Endothelial cell of umbilical vein (primary cell): ENCODE results near the gene EVX2. TPM values are rescaled to one million over a fixed set of nuclear protein-coding genes. Genes with fewer than 3 reads are reported as not detected.
A peak's percentile ranks its signal among the peaks of the same experiment; 100 is the strongest.

Experiments used
- BruUV-seq: library from RNA; stranded (reverse); fragments of 400-500 nt; replicated peaks from 2 replicates; lab custom pipeline; 2021; lab: Mats Ljungman, UMichigan
- CTCF ChIA-PET: fragments of 300-600, 350-600 bp; sonication (Branson Sonifier 250); formaldehyde crosslinking; loops from one replicate; lab custom pipeline; 2021; ENCODE audit warnings: antibody characterized with exemption, inconsistent platforms; lab: Charles Lee
- POLR2A ChIA-PET: fragments of 300-600, 350-600 bp; sonication (Branson Sonifier 250); formaldehyde crosslinking; loops from one replicate; lab custom pipeline; 2021; ENCODE audit warnings: antibody characterized with exemption, inconsistent platforms; lab: Charles Lee
- DNase-seq: peaks from one replicate; pipeline ENCODE4 v3.0.0-alpha.2; 2011; ENCODE audit warnings: low read depth, low spot score
- FAIRE-seq: peaks from 2 replicates; lab custom pipeline; 2011; peaks lifted over from hg19 to GRCh38; lab: Jason Lieb, UNC
- H2AFZ ChIP-seq: 2 replicates; pipeline ENCODE4 v1.6.0; 2012; ENCODE audit warnings: low read depth, low read length, control low read depth, inconsistent platforms
- H3K27ac ChIP-seq: 2 replicates; pipeline ENCODE4 v1.5.1; 2011; ENCODE audit warnings: low read depth, mild to moderate bottlenecking, control low read depth, low read length, moderate library complexity; ENCODE audit not compliant: insufficient read depth
- H3K27me3 ChIP-seq, 2 experiments: 2 replicates each; pipeline versions ENCODE4 v1.6.0 to v1.6.1; 2011; ENCODE audit warnings: low read length in 2 of 2, mixed read lengths in 1 of 2; ENCODE audit not compliant: control insufficient read depth in 2 of 2, insufficient read depth in 2 of 2
- H3K36me3 ChIP-seq, 2 experiments: 2 replicates in 1 of 2; 3 replicates in 1 of 2; pipeline ENCODE4 v1.5.1; 2011; ENCODE audit warnings: low read length in 2 of 2, mild to moderate bottlenecking in 1 of 2, moderate library complexity in 1 of 2; ENCODE audit not compliant: control insufficient read depth in 2 of 2, insufficient read depth in 2 of 2; ENCODE audit errors: extremely low read depth in 1 of 2
- H3K4me1 ChIP-seq: 3 replicates; pipeline ENCODE4 v1.5.1; 2011; ENCODE audit warnings: mild to moderate bottlenecking, low read length; ENCODE audit not compliant: control insufficient read depth, insufficient read depth; ENCODE audit errors: extremely low read depth
- H3K4me2 ChIP-seq: 2 replicates; pipeline ENCODE4 v1.6.1; 2011; ENCODE audit warnings: low read length, control low read depth, mixed read lengths; ENCODE audit not compliant: insufficient read depth
- H3K4me3 ChIP-seq, 3 experiments: fragments of 200-600 bp in 1 of 3; sonication (generic), shearing (Covaris generic) in 1 of 3; replicated peaks in 1 of 3; 2 replicates each; pipeline ENCODE4 v1.5.1; 2011 to 2016; ENCODE audit warnings: control low read depth in 3 of 3, low read length in 3 of 3, mild to moderate bottlenecking in 2 of 3, inconsistent platforms in 1 of 3, low read depth in 1 of 3, moderate library complexity in 1 of 3; ENCODE audit not compliant: insufficient read depth in 1 of 3
- H3K79me2 ChIP-seq: 2 replicates; pipeline ENCODE4 v1.6.0; 2012; ENCODE audit warnings: low read length, inconsistent platforms; ENCODE audit not compliant: control insufficient read depth, insufficient read depth
- H3K9ac ChIP-seq: replicated peaks from 2 replicates; pipeline ENCODE3; 2011; ENCODE audit warnings: low read length, control low read depth; ENCODE audit not compliant: insufficient read depth; ENCODE audit errors: extremely low read depth
- H3K9me1 ChIP-seq: replicated peaks from 3 replicates; pipeline ENCODE4 v1.6.0; 2011; ENCODE audit warnings: mild to moderate bottlenecking, low read length; ENCODE audit not compliant: control insufficient read depth, insufficient read depth; ENCODE audit errors: extremely low read depth
- H3K9me3 ChIP-seq: replicated peaks from 2 replicates; pipeline ENCODE4 v1.5.1; 2012; ENCODE audit warnings: low read length, inconsistent platforms; ENCODE audit not compliant: control insufficient read depth, insufficient read depth
- H4K20me1 ChIP-seq: replicated peaks from 2 replicates; pipeline ENCODE3; 2011; ENCODE audit warnings: mild to moderate bottlenecking, low read length; ENCODE audit not compliant: control insufficient read depth, insufficient read depth; ENCODE audit errors: extremely low read depth
- EZH2 ChIP-seq: IDR thresholded peaks from 2 replicates; pipeline ENCODE4 v1.6.1; 2012; ENCODE audit warnings: borderline replicate concordance, low read depth, mild to moderate bottlenecking, moderate library complexity, low read length, inconsistent platforms; ENCODE audit not compliant: severe bottlenecking
- FOS ChIP-seq: IDR thresholded peaks from 2 replicates; pipeline ENCODE4 v1.6.1; 2011; ENCODE audit warnings: mild to moderate bottlenecking, low read length, moderate library complexity, borderline replicate concordance; ENCODE audit not compliant: insufficient read depth
- GATA2 ChIP-seq: IDR thresholded peaks from 2 replicates; pipeline ENCODE4 v1.7.0; 2011; ENCODE audit warnings: low read depth, mild to moderate bottlenecking, moderate library complexity, mixed read lengths, low read length; ENCODE audit not compliant: insufficient read length, insufficient read depth
- JUN ChIP-seq: IDR thresholded peaks from 2 replicates; pipeline ENCODE4 v1.6.1; 2011; ENCODE audit warnings: borderline replicate concordance, low read depth; ENCODE audit not compliant: insufficient read length, insufficient read depth
- MAX ChIP-seq: IDR thresholded peaks from 2 replicates; pipeline ENCODE4 v1.6.1; 2011; ENCODE audit not compliant: insufficient read depth, insufficient read length
- MYC ChIP-seq: IDR thresholded peaks from one replicate; pipeline ENCODE4 v1.6.1; 2011; ENCODE audit warnings: mild to moderate bottlenecking, low read depth, low read length
- POLR2A ChIP-seq: IDR thresholded peaks from 2 replicates; pipeline ENCODE4 v1.6.1; 2012; ENCODE audit warnings: low read depth, mild to moderate bottlenecking, control low read depth, low read length
- POLR2AphosphoS5 ChIP-seq: IDR thresholded peaks from 2 replicates; pipeline ENCODE4 v1.6.1; 2012; ENCODE audit warnings: low read depth, mild to moderate bottlenecking, control low read depth, low read length, moderate library complexity; ENCODE audit not compliant: insufficient read depth
- dilution Hi-C: fragments of 300-500 bp; cut with MboI; formaldehyde crosslinking; loops from one replicate; pipeline ENCODE4 v1.15.0; 2019; ENCODE audit warnings: low sequenced_read_pairs; ENCODE audit not compliant: extremely low pct_ligation_motif_present
- intact Hi-C: fragments of 100-400 bp; cut with micrococcal nuclease; formaldehyde crosslinking; loops from one replicate; pipeline ENCODE4 v1.10.0; 2022
- polyA plus RNA-seq, 4 experiments: library from polyadenylated mRNA; depleted of rRNA in 3 of 4; stranded (reverse) in 3 of 4; unstranded in 1 of 4; fragments of >200 nt; gene quantifications; 2 replicates each; pipeline versions ENCODE4 v1.2.1 to v1.2.3, GENCODE V29; 2011 to 2012; ENCODE audit warnings: missing spikeins in 1 of 4
- total RNA-seq: library from RNA; stranded (reverse); gene quantifications from 2 replicates; pipeline ENCODE4 v1.2.3, GENCODE V29; 2021

The EVX2 gene
- total and polyA plus RNA-seq, 2 donors (not counting 3 experiments of a cell fraction or from before 2014, with no cell fraction given), result not detected

GRCh38 chr2:176099728-176100546, 16.2 kb upstream of the EVX2 start, which contains the start of gene HOXD12:
TSS of gene HOXD12 (plus strand) at chr2:176099795. CDS start at chr2:176099802, 7 bp downstream.
- dilution Hi-C loops (no loop called here), intact Hi-C loops (loop anchor here (5.0 kb wide), 2 partner anchors 788 to 1398 kb away; no protein-coding TSS in a partner anchor)
- POLR2A ChIA-PET, result no interaction called here
- peak; percentile 18 for FAIRE-seq
- Histone ChIP-seq H3K4me2 (no peak within 1 kb of the TSS), H3K4me1 (peaks cover 5% of the 10 kb centered on the region), H4K20me1 (peaks cover 3% of the 10 kb centered on the region), H3K36me3 (no peaks in the 10 kb centered on the region), H2AFZ (no peak within 1 kb of the TSS), H3K4me3 (no peak within 1 kb of the TSS), H3K9me1 (no peaks in the 10 kb centered on the region), H3K27ac (no peak within 1 kb of the TSS), H3K27me3 (peaks cover 94 to 99% of the 10 kb centered on the region in 2 experiments), H3K79me2 (no peaks in the 10 kb centered on the region), H3K9me3 (no peaks in the 10 kb centered on the region), H3K9ac (no peak within 1 kb of the TSS)
- CTCF ChIA-PET, result no interaction called here
- TF ChIP-seq POLR2AphosphoS5, result no peak
- TF ChIP-seq MYC, result no peak
- TF ChIP-seq JUN, result no peak
- no peak for TF ChIP-seq POLR2A
- peak; percentile 88 for TF ChIP-seq EZH2
- no TSS peak for BruUV-seq
- no peak for DNase-seq

GRCh38 chr2:176099159-176099727, 15.5 kb upstream of the EVX2 start:
- Histone ChIP-seq H3K27me3 (peaks cover 94 to 99% of the 10 kb centered on the region in 2 experiments), H3K4me2 (no peak overlapping the region), H3K79me2 (no peaks in the 10 kb centered on the region), H3K4me1 (peaks cover 5% of the 10 kb centered on the region), H3K27ac (no peak overlapping the region), H3K9me3 (no peaks in the 10 kb centered on the region), H3K4me3 (no peak overlapping the region), H4K20me1 (peaks cover 3% of the 10 kb centered on the region), H3K9me1 (no peaks in the 10 kb centered on the region), H2AFZ (no peak overlapping the region), H3K36me3 (no peaks in the 10 kb centered on the region), H3K9ac (no peak overlapping the region)
- intact Hi-C loops (loop anchor here (5.0 kb wide), 2 partner anchors 787 to 1397 kb away; no protein-coding TSS in a partner anchor), dilution Hi-C loops (no loop called here)
- ChIA-PET CTCF (interaction anchor here (2.6 to 6.0 kb wide), 3 partner anchors 410 to 848 kb away, joined by 9 to 113 read pairs (median 92); no protein-coding TSS in a partner anchor), POLR2A (no interaction called here)
- DNase-seq, result no peak
- TF ChIP-seq EZH2, result peak; percentile 89
- TF ChIP-seq POLR2AphosphoS5, result no peak
- no peak for TF ChIP-seq JUN
- no peak for TF ChIP-seq GATA2
- TF ChIP-seq MAX, result no peak
- no peak for TF ChIP-seq FOS
- peak; percentile 43 for FAIRE-seq
- BruUV-seq, result no TSS peak
